Measurements from ENCODE around the gene SLIT3.

SLIT3 gene

DNA sequence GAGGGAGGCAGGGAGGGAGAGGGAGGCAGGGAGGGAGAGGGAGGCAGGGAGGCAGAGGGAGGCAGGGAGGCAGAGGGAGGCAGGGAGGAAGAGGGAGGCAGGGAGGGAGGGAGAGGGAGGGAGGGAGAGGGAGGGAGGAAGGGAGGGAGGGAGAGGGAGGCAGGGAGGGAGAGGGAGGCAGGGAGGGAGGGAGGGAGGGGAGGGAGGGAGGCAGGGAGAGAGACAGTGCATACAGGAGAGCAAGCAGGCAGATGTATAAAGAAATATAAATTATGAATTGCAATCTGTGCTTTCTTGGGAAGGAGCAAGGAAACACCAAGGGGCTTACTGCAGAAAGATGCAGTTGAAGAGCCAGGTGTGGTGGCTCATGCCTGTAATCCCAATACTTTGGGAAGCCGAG lies 574.6 kb downstream of the SLIT3 start:
- H3K27ac ChIP-seq (ENCODE audit: low read depth, low read length): no peak overlapping the region
- H3K9me3 ChIP-seq (ENCODE audit: control insufficient read depth in 1 of 2, low read length in 2 of 2): no peaks in the 10 kb centered on the region
- no peaks in the 10 kb centered on the region for H3K27me3 ChIP-seq (ENCODE audit: control insufficient read depth in 1 of 2, insufficient read depth in 2 of 2, low read length in 2 of 2)
- H3K4me1 ChIP-seq (ENCODE audit: control insufficient read depth in 1 of 2, insufficient read depth in 2 of 2, low read length in 2 of 2): no peaks in the 10 kb centered on the region
- no peaks in the 10 kb centered on the region for H3K36me3 ChIP-seq (ENCODE audit: control insufficient read depth in 1 of 2, insufficient read depth in 2 of 2, low read length in 2 of 2)
- no peak overlapping the region for H3K4me3 ChIP-seq (ENCODE audit: low read depth in 1 of 2, low read length in 2 of 2)
- no peak overlapping the region for H3K9ac ChIP-seq (ENCODE audit: low read depth in 1 of 2, low read length in 2 of 2)

- H3K9me3 ChIP-seq (ENCODE audit: control insufficient read depth in 1 of 2, low read length in 2 of 2): no peaks in the 10 kb centered on the region
- H3K27me3 ChIP-seq (ENCODE audit: control insufficient read depth in 1 of 2, insufficient read depth in 2 of 2, low read length in 2 of 2): no peaks in the 10 kb centered on the region
- no peak overlapping the region for H3K27ac ChIP-seq (ENCODE audit: low read depth, low read length)
- no peaks in the 10 kb centered on the region for H3K4me1 ChIP-seq (ENCODE audit: control insufficient read depth in 1 of 2, insufficient read depth in 2 of 2, low read length in 2 of 2)
- no peaks in the 10 kb centered on the region for H3K36me3 ChIP-seq (ENCODE audit: control insufficient read depth in 1 of 2, insufficient read depth in 2 of 2, low read length in 2 of 2)
- no peak overlapping the region for H3K4me3 ChIP-seq (ENCODE audit: low read depth in 1 of 2, low read length in 2 of 2)
- H3K9ac ChIP-seq (ENCODE audit: low read depth in 1 of 2, low read length in 2 of 2): no peak overlapping the region
These were observed 576.7 kb downstream of the SLIT3 start for GRCh38 chr5:168724227-168724626.

GRCh38 chr5:168723037-168723436 lies 577.9 kb downstream of the SLIT3 start:
- Histone ChIP-seq H3K9me3 (ENCODE audit: control insufficient read depth in 1 of 2, low read length in 2 of 2) (no peaks in the 10 kb centered on the region), H3K27ac (ENCODE audit: low read depth, low read length) (no peak overlapping the region), H3K4me1 (ENCODE audit: control insufficient read depth in 1 of 2, insufficient read depth in 2 of 2, low read length in 2 of 2) (no peaks in the 10 kb centered on the region), H3K27me3 (ENCODE audit: control insufficient read depth in 1 of 2, insufficient read depth in 2 of 2, low read length in 2 of 2) (no peaks in the 10 kb centered on the region), H3K9ac (ENCODE audit: low read depth in 1 of 2, low read length in 2 of 2) (no peak overlapping the region), H3K4me3 (ENCODE audit: low read depth in 1 of 2, low read length in 2 of 2) (no peak overlapping the region), H3K36me3 (ENCODE audit: control insufficient read depth in 1 of 2, insufficient read depth in 2 of 2, low read length in 2 of 2) (no peaks in the 10 kb centered on the region)

GRCh38 chr5:168721966-168722365 lies 579.0 kb downstream of the SLIT3 start:
- Histone ChIP-seq H3K36me3 (ENCODE audit: control insufficient read depth in 1 of 2, insufficient read depth in 2 of 2, low read length in 2 of 2) (no peaks in the 10 kb centered on the region), H3K4me1 (ENCODE audit: control insufficient read depth in 1 of 2, insufficient read depth in 2 of 2, low read length in 2 of 2) (no peaks in the 10 kb centered on the region)

DNA sequence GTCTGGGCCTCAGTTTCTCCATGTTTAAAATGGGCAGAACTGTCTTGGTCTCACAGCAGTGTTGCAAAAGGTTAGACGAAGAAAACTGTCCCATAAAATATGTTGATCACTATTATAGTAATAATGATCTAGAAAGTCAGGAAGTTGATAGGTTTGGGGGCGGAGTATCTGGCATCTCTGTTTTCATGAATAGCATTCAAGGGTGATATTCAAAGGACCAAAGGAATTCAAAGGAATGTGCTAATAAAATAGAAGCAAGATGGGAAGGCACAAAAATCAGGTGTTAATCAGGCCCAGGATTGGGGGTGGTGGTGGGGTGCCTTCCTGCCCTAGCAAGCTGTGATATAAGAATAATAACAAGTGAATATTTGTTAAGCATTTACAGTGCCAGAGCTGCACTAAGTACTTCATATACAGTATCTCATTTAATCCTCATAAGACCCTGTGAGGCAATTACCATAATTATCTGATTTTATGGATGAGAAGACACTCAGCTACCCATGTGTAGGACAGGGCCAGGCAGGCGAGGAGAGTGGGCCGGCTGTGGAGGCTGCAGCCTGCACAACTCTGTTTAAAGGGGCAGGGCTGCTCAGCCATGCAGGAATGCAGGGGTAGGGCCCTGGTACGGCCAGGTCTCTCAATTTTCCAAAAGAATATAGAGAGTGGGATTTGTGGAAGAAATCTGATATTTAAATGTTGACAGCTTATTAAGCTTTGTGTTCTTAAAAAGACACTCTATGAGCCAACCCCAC lies 579.8 kb downstream of the SLIT3 start:
- Histone ChIP-seq H3K27me3 (ENCODE audit: control insufficient read depth in 1 of 2, insufficient read depth in 2 of 2, low read length in 2 of 2) (no peaks in the 10 kb centered on the region), H3K27ac (ENCODE audit: low read depth, low read length) (no peak overlapping the region), H3K9me3 (ENCODE audit: control insufficient read depth in 1 of 2, low read length in 2 of 2) (no peaks in the 10 kb centered on the region), H3K36me3 (ENCODE audit: control insufficient read depth in 1 of 2, insufficient read depth in 2 of 2, low read length in 2 of 2) (no peaks in the 10 kb centered on the region), H3K4me1 (ENCODE audit: control insufficient read depth in 1 of 2, insufficient read depth in 2 of 2, low read length in 2 of 2) (no peaks in the 10 kb centered on the region), H3K4me3 (ENCODE audit: low read depth in 1 of 2, low read length in 2 of 2) (no peak overlapping the region), H3K9ac (ENCODE audit: low read depth in 1 of 2, low read length in 2 of 2) (no peak overlapping the region)

More at GRCh38 chr5:168721966-168722365, 579.0 kb downstream of the SLIT3 start:
- Histone ChIP-seq H3K9me3 (ENCODE audit: control insufficient read depth in 1 of 2, low read length in 2 of 2) (no peaks in the 10 kb centered on the region), H3K9ac (ENCODE audit: low read depth in 1 of 2, low read length in 2 of 2) (no peak overlapping the region), H3K4me3 (ENCODE audit: low read depth in 1 of 2, low read length in 2 of 2) (no peak overlapping the region), H3K27ac (ENCODE audit: low read depth, low read length) (no peak overlapping the region), H3K27me3 (ENCODE audit: control insufficient read depth in 1 of 2, insufficient read depth in 2 of 2, low read length in 2 of 2) (no peaks in the 10 kb centered on the region)

DNA sequence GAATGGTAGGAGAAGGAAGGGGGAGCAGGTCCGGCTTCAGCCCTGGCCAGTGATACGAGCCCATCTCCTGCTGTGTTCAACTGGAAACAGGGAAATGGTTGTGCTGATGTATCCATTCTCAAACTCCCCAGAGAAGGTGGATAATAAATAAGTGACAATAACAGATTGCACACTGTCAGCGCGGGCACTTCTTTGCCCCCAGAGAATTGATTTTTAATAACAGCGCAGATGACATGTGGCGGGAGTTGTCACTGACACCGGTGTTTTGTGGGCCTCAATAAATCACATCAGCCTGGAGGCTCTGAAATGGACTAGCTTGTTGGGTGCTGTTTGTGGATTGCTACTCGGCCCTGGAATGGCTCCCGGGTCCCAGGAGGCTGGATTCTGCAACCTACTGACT lies 580.4 kb downstream of the SLIT3 start:
- Histone ChIP-seq H3K9ac (ENCODE audit: low read depth in 1 of 2, low read length in 2 of 2) (no peak overlapping the region), H3K4me3 (ENCODE audit: low read depth in 1 of 2, low read length in 2 of 2) (no peak overlapping the region), H3K27me3 (ENCODE audit: control insufficient read depth in 1 of 2, insufficient read depth in 2 of 2, low read length in 2 of 2) (no peaks in the 10 kb centered on the region), H3K9me3 (ENCODE audit: control insufficient read depth in 1 of 2, low read length in 2 of 2) (no peaks in the 10 kb centered on the region), H3K27ac (ENCODE audit: low read depth, low read length) (no peak overlapping the region), H3K36me3 (ENCODE audit: control insufficient read depth in 1 of 2, insufficient read depth in 2 of 2, low read length in 2 of 2) (no peaks in the 10 kb centered on the region), H3K4me1 (ENCODE audit: control insufficient read depth in 1 of 2, insufficient read depth in 2 of 2, low read length in 2 of 2) (no peaks in the 10 kb centered on the region)

DNA sequence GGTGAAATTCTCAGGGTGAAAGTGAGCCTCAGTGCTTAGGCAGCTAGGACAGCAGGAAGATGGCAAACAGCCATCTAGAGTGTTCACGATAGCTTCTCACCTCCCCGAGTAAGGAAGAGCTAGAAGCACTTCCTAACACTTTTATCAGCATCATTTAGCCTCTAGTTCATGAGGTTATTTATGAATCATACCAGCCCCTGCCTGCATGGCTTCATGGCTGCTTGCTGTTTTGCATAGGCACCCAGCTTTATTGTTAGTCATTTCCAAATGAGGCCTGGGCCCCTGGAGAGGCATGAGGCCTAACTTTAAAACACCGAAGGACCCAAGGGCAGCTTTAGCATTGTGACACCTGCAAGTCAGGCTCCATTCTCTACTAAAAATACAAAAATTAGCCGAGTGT lies 586.9 kb downstream of the SLIT3 start:
- no peak overlapping the region for H3K27ac ChIP-seq (ENCODE audit: low read depth, low read length)

DNA sequence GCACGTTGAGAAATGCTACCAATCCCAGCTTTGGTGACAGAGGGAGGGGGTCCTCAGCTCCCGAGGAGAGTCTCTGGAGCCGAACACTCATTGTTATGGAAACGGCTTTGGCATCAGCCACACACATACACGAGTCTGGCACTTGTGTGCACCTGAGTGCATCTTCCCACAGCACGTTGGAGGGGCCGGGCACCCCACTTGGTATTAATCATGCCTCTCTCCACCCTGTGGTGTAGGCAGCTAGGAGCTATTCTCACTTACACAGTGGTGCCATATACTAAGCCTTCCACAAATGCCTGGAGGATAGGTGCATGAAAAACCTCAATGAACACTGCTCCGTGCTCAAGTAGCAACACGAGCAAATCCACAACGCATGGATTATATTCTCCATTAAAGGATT lies 587.9 kb downstream of the SLIT3 start:
- H3K4me1 ChIP-seq (ENCODE audit: control insufficient read depth in 1 of 2, insufficient read depth in 2 of 2, low read length in 2 of 2): no peaks in the 10 kb centered on the region
- H3K27me3 ChIP-seq (ENCODE audit: control insufficient read depth in 1 of 2, insufficient read depth in 2 of 2, low read length in 2 of 2): no peaks in the 10 kb centered on the region
- H3K4me3 ChIP-seq (ENCODE audit: low read depth in 1 of 2, low read length in 2 of 2): no peak overlapping the region
- H3K27ac ChIP-seq (ENCODE audit: low read depth, low read length): no peak overlapping the region
- no peaks in the 10 kb centered on the region for H3K9me3 ChIP-seq (ENCODE audit: control insufficient read depth in 1 of 2, low read length in 2 of 2)
- no peaks in the 10 kb centered on the region for H3K36me3 ChIP-seq (ENCODE audit: control insufficient read depth in 1 of 2, insufficient read depth in 2 of 2, low read length in 2 of 2)
- no peak overlapping the region for H3K9ac ChIP-seq (ENCODE audit: low read depth in 1 of 2, low read length in 2 of 2)

More for the DNA sequence above, 586.9 kb downstream of the SLIT3 start:
- no peaks in the 10 kb centered on the region for H3K27me3 ChIP-seq (ENCODE audit: control insufficient read depth in 1 of 2, insufficient read depth in 2 of 2, low read length in 2 of 2)
- no peaks in the 10 kb centered on the region for H3K36me3 ChIP-seq (ENCODE audit: control insufficient read depth in 1 of 2, insufficient read depth in 2 of 2, low read length in 2 of 2)
- no peaks in the 10 kb centered on the region for H3K9me3 ChIP-seq (ENCODE audit: control insufficient read depth in 1 of 2, low read length in 2 of 2)
- H3K4me3 ChIP-seq (ENCODE audit: low read depth in 1 of 2, low read length in 2 of 2): no peak overlapping the region
- no peaks in the 10 kb centered on the region for H3K4me1 ChIP-seq (ENCODE audit: control insufficient read depth in 1 of 2, insufficient read depth in 2 of 2, low read length in 2 of 2)
- no peak overlapping the region for H3K9ac ChIP-seq (ENCODE audit: low read depth in 1 of 2, low read length in 2 of 2)

DNA sequence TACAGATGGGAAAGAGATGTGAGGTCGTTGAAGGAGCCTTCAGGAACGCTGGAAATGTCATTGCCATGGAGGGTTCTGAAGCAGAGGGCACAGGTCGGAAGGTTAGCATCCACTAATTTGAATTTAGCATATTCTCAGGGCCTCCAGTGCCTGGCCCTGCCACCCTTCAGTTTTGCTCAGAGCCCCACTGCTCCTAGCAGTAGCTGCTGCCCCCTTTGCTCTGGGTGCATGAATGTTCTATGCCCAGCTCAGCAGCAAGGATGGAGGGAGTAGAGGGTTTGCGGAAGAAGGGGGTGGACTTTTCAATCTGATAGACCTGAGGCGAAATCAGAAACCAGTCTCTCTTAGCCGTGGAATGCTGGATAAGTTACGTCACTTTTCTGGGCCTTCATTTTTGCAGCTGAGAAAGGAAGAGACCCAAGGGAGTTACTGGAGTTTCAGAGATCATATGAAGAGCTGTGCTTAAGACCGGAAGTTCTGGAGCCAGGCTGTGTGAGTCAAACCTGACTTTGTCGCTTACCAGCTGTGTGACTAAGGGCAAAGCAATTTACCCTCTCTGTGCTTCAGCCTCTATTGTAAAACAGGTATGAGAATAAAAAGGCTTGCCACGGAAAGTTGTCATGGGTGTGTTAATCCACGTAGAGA lies 588.5 kb downstream of the SLIT3 start:
- H3K27me3 ChIP-seq (ENCODE audit: control insufficient read depth in 1 of 2, insufficient read depth in 2 of 2, low read length in 2 of 2): no peaks in the 10 kb centered on the region
- H3K9ac ChIP-seq (ENCODE audit: low read depth in 1 of 2, low read length in 2 of 2): no peak overlapping the region
- no peak overlapping the region for H3K4me3 ChIP-seq (ENCODE audit: low read depth in 1 of 2, low read length in 2 of 2)
- no peaks in the 10 kb centered on the region for H3K36me3 ChIP-seq (ENCODE audit: control insufficient read depth in 1 of 2, insufficient read depth in 2 of 2, low read length in 2 of 2)
- H3K27ac ChIP-seq (ENCODE audit: low read depth, low read length): no peak overlapping the region
- H3K9me3 ChIP-seq (ENCODE audit: control insufficient read depth in 1 of 2, low read length in 2 of 2): no peaks in the 10 kb centered on the region
- H3K4me1 ChIP-seq (ENCODE audit: control insufficient read depth in 1 of 2, insufficient read depth in 2 of 2, low read length in 2 of 2): no peaks in the 10 kb centered on the region

GRCh38 chr5:168710706-168711105 lies 590.2 kb downstream of the SLIT3 start:
- no peaks in the 10 kb centered on the region for H3K36me3 ChIP-seq (ENCODE audit: control insufficient read depth in 1 of 2, insufficient read depth in 2 of 2, low read length in 2 of 2)

More at GRCh38 chr5:168710706-168711105, 590.2 kb downstream of the SLIT3 start:
- Histone ChIP-seq H3K9ac (ENCODE audit: low read depth in 1 of 2, low read length in 2 of 2) (no peak overlapping the region), H3K27me3 (ENCODE audit: control insufficient read depth in 1 of 2, insufficient read depth in 2 of 2, low read length in 2 of 2) (no peaks in the 10 kb centered on the region), H3K4me3 (ENCODE audit: low read depth in 1 of 2, low read length in 2 of 2) (no peak overlapping the region), H3K9me3 (ENCODE audit: control insufficient read depth in 1 of 2, low read length in 2 of 2) (no peaks in the 10 kb centered on the region), H3K27ac (ENCODE audit: low read depth, low read length) (no peak overlapping the region), H3K4me1 (ENCODE audit: control insufficient read depth in 1 of 2, insufficient read depth in 2 of 2, low read length in 2 of 2) (no peaks in the 10 kb centered on the region)
